PC-9 (cell line): ENCODE data around the gene AIG1.

Source experiments
- EZH2 ChIP-seq: fragments of 200-600 bp; sonication (generic); IDR thresholded peaks from 2 replicates; pipeline ENCODE4 v1.8.0; 2017; ENCODE audit warnings: antibody characterized with exemption, low read depth
- TF ChIP-seq, protein P1 (sequence below): fragments of 200-600 bp; sonication (generic); conservative IDR thresholded peaks from 2 replicates; pipeline ENCODE4 v1.6.1; 2017; ENCODE audit warnings: mixed run types, antibody characterized with exemption, mild to moderate bottlenecking, moderate library complexity

DNA sequence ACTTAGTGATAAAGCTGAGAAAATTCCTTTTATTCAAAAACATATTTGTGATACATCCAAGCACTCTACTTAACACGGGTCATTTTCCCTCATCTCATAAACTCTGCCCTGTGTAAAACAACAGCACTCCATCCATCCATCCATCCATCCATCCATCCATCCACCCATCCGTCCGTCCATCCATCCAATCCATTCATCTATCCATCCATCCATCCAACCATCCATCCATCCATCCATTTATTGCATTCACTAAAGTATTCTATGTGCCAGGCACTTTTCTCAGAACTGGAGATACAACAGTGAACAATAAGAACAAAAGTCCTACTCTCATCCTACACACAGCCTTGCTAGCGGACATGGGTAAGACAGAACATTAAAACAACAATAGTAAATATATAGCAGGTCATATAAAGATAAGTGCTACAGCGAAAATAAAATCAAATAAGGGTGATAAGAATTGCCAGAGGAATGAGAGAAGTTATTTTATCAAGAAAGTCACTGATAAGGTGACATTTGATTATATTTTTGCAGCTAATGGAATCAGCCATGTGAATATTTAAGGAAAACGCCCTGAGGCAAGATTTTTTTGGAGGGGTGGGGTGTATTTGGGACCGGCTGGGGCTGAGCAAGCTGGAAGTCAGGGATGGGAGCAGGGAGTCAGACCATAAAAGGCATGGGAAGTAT lies 311.7 kb downstream of the AIG1 start:
- TF ChIP-seq, protein P1, sequence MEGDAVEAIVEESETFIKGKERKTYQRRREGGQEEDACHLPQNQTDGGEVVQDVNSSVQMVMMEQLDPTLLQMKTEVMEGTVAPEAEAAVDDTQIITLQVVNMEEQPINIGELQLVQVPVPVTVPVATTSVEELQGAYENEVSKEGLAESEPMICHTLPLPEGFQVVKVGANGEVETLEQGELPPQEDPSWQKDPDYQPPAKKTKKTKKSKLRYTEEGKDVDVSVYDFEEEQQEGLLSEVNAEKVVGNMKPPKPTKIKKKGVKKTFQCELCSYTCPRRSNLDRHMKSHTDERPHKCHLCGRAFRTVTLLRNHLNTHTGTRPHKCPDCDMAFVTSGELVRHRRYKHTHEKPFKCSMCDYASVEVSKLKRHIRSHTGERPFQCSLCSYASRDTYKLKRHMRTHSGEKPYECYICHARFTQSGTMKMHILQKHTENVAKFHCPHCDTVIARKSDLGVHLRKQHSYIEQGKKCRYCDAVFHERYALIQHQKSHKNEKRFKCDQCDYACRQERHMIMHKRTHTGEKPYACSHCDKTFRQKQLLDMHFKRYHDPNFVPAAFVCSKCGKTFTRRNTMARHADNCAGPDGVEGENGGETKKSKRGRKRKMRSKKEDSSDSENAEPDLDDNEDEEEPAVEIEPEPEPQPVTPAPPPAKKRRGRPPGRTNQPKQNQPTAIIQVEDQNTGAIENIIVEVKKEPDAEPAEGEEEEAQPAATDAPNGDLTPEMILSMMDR, result no peak
- no peak for TF ChIP-seq EZH2
